Skin epidermis (tissue), 12 donors: Measurements from ENCODE around the gene MAGED1.
"Not testable (repeated sequence)": the region's sequence is repeated elsewhere in the genome, so short reads cannot be mapped to it uniquely, and the experiment has no call there.

Experiments
- H3K27ac ChIP-seq, 21 experiments: fragments of 200-600 bp; sonication (generic) in 11 of 21; one replicate each; pipeline ENCODE4 v1.5.0; 2020; ENCODE audit warnings: mild to moderate bottlenecking in 3 of 21, inconsistent platforms in 2 of 21, moderate library complexity in 2 of 21
- H3K4me3 ChIP-seq, 7 experiments: fragments of 200-600 bp; sonication (generic) in 2 of 7; one replicate each; pipeline ENCODE4 v1.5.0; 2020; ENCODE audit warnings: inconsistent platforms in 2 of 7, mild to moderate bottlenecking in 2 of 7, moderate library complexity in 1 of 7

MAGED1 gene

DNA sequence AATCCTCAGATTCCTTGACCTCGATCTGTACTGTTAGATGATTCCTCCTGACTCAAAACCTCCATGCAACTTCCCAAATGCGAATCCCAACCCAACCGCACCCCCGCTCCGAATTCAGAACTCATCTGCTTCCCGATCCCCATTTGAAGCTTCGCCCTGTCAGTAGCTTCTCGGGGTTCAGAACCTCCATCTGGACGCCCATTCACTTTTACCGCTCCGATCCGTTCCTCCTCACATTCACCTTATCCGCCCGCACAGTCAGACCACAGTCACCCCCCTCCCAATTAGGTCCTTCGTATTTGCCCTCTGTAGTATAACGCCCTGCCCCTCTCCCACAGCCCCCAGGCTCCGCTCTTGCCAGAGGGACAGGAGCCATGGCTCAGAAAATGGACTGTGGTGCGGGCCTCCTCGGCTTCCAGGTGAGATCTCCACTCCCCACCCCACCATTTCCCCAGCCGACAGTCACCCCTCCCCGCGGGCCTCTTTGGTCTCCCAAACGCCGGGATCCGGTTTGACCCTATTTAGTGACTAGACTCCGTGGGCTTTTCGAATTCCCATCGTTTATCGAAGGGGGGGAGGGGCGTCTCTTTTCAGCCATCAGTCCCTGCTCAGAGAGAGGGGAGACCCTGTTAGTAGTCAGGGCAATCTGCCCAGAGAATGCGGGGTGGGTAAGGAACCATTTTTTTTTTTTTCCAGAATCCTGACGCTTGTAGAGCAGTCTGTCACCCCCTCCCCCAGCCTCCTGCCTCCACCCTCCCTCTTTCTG is 691 bp downstream of the MAGED1 start:
- H3K4me3 ChIP-seq, result peak overlapping the region; percentile 43 to 55 (median 46)

GRCh38 chrX:51894697-51895336 is 1.4 kb downstream of the MAGED1 start:
- Histone ChIP-seq H3K4me3 (peak overlapping the region; percentile 43 to 55 (median 46)), H3K27ac (peak overlapping the region in 16 of 21 experiments; percentile 11 to 89 (median 77))

More for the DNA sequence above, 691 bp downstream of the MAGED1 start:
- H3K27ac ChIP-seq, result peak overlapping the region in 19 of 21 experiments; percentile 37 to 89 (median 77)

- Histone ChIP-seq H3K4me3 (no peak overlapping the region), H3K27ac (no peak overlapping the region)
These were observed 3.2 kb downstream of the MAGED1 start for GRCh38 chrX:51896626-51897025.

GRCh38 chrX:51899741-51900140 is 6.3 kb downstream of the MAGED1 start:
- H3K27ac ChIP-seq, result no peak overlapping the region
- no peak overlapping the region for H3K4me3 ChIP-seq

GRCh38 chrX:51902510-51903050 is 9.2 kb downstream of the MAGED1 start:
- H3K4me3 ChIP-seq, result no peak overlapping the region
- no peak overlapping the region for H3K27ac ChIP-seq

GRCh38 chrX:51905152-51905551 is 11.7 kb downstream of the MAGED1 start:
- not testable (repeated sequence) for H3K4me3 ChIP-seq

DNA sequence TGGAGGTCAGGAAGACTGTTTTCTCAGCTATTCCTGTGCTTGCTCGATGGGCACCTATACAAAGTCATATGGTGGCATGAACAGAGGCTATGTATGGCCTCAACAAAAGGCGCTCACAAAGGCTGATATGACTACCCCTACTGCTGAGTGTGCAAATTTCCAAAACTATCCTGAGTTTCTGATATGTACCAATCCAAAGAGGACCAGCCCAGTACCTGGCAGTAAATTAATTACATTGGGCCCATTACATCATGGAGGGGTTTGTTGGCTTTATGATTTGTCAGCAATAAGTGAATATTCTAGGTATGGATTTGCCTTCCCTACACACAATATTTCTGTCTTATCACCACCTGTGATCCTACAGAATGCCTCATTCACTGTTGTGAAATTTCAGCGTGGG is 12.3 kb downstream of the MAGED1 start:
- Histone ChIP-seq H3K27ac (no peak overlapping the region), H3K4me3 (no peak overlapping the region)

More at GRCh38 chrX:51905152-51905551, 11.7 kb downstream of the MAGED1 start:
- H3K27ac ChIP-seq, result not testable (repeated sequence)

- Histone ChIP-seq H3K4me3 (no peak overlapping the region), H3K27ac (no peak overlapping the region)
These were observed 24.2 kb downstream of the MAGED1 start for GRCh38 chrX:51917604-51918003.

GRCh38 chrX:51922561-51922960 is 29.1 kb downstream of the MAGED1 start:
- Histone ChIP-seq H3K27ac (no peak overlapping the region), H3K4me3 (no peak overlapping the region)

- no peak overlapping the region for H3K27ac ChIP-seq
These were observed 38.2 kb downstream of the MAGED1 start for GRCh38 chrX:51931566-51932150.

More at GRCh38 chrX:51931566-51932150, 38.2 kb downstream of the MAGED1 start:
- H3K4me3 ChIP-seq, result no peak overlapping the region
